GM12892 (cell line): Measurements from ENCODE around the gene MYZAP.

Experiments
- POLR2A ChIP-seq: IDR thresholded peaks from 2 replicates; pipeline ENCODE4 v1.6.1; 2011; ENCODE audit warnings: low read depth, low read length, control low read depth
- POLR2AphosphoS5 ChIP-seq: IDR thresholded peaks from 2 replicates; pipeline ENCODE4 v1.6.1; 2011; ENCODE audit warnings: low read depth, low read length, control low read depth
- TAF1 ChIP-seq: IDR thresholded peaks from 2 replicates; pipeline ENCODE4 v1.6.1; 2011; ENCODE audit warnings: low read depth, mild to moderate bottlenecking, control low read depth, low read length, borderline replicate concordance

DNA sequence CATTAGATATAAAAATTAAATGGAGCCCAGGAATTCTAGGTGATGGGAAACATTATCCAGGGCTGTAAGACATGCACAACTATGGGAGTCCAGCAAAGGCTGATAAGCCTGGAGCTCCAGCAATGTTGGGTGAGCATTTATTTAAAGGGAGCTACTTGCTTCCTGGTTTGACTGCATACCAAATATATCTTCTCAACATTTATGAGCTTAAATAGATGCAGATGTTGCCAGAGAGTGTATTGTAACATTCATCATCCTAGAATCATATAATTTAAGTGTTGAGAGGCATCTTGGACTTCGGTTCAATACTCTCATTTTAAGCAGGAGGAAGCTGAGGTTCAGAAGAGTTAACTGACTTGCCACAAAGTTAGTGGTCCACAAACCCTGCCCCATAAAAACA, 102.6 kb downstream of the MYZAP start:
- TF ChIP-seq TAF1 = no peak
- no peak for TF ChIP-seq POLR2A
- TF ChIP-seq POLR2AphosphoS5 = no peak
